SK-N-SH (cell line): ENCODE data around the gene IKZF1. TPM values are rescaled to one million over a fixed set of nuclear protein-coding genes. Genes with fewer than 3 reads are reported as not detected.

Experiments
- CTCF ChIA-PET: fragments of 300-600, 350-600 bp; formaldehyde crosslinking; extraction: SDS; loops from one replicate; lab custom pipeline; 2021; lab: Yijun Ruan, JAX
- POLR2A ChIA-PET: fragments of 350-600 bp; sonication (Branson Sonifier 250); formaldehyde crosslinking; extraction: SDS; loops from one replicate; lab custom pipeline; 2020; ENCODE audit warnings: antibody characterized with exemption, inconsistent platforms; lab: Yijun Ruan, JAX
- DNase-seq: peaks from one replicate; pipeline ENCODE4 v3.0.0; 2012
- H2AFZ ChIP-seq: fragments of 200-600 bp; sonication (generic); 2 replicates; pipeline ENCODE4 v1.8.1; 2016; ENCODE audit warnings: antibody characterized with exemption, mild to moderate bottlenecking, low read depth
- H3F3A ChIP-seq: fragments of 200-600 bp; sonication (generic); replicated peaks from 2 replicates; pipeline ENCODE3; 2016; ENCODE audit warnings: antibody characterized with exemption, mild to moderate bottlenecking; ENCODE audit not compliant: insufficient read depth
- H3K27ac ChIP-seq, 2 experiments: fragments of 200-500 bp in 1 of 2; fragments of 200-600 bp in 1 of 2; sonication (Bioruptor generic) in 1 of 2; sonication (generic), shearing (Covaris generic) in 1 of 2; 2 replicates each; pipeline versions ENCODE4 v1.5.1 to v1.6.1; 2014 to 2016; ENCODE audit warnings: low read depth in 2 of 2, inconsistent platforms in 1 of 2, low read length in 1 of 2, mild to moderate bottlenecking in 1 of 2, mixed read lengths in 1 of 2
- H3K27me3 ChIP-seq: fragments of 200-600 bp; sonication (generic), shearing (Covaris generic); 2 replicates; pipeline ENCODE4 v1.6.1; 2016; ENCODE audit warnings: mixed run types; ENCODE audit not compliant: insufficient read depth
- H3K36me3 ChIP-seq, 2 experiments: fragments of 200-500 bp in 1 of 2; fragments of 200-600 bp in 1 of 2; sonication (Bioruptor generic) in 1 of 2; sonication (generic) in 1 of 2; replicated peaks in 1 of 2; 2 replicates each; pipeline versions ENCODE3 to v1.5.1; 2014 to 2016; ENCODE audit warnings: low read length in 1 of 2, mild to moderate bottlenecking in 1 of 2; ENCODE audit not compliant: insufficient read depth in 2 of 2, control insufficient read depth in 1 of 2
- H3K4me1 ChIP-seq, 2 experiments: fragments of 200-500 bp in 1 of 2; fragments of 200-600 bp in 1 of 2; sonication (Bioruptor generic) in 1 of 2; sonication (generic), shearing (Covaris generic) in 1 of 2; 2 replicates each; pipeline versions ENCODE4 v1.5.1 to v1.6.1; 2014 to 2016; ENCODE audit warnings: low read depth in 1 of 2, low read length in 1 of 2, mixed run types in 1 of 2; ENCODE audit not compliant: insufficient read depth in 2 of 2, control insufficient read depth in 1 of 2
- H3K4me2 ChIP-seq: fragments of 200-600 bp; sonication (generic), shearing (Covaris generic); 2 replicates; pipeline ENCODE4 v1.6.1; 2017; ENCODE audit warnings: mixed run types
- H3K4me3 ChIP-seq, 2 experiments: fragments of 200-500 bp in 1 of 2; fragments of 200-600 bp in 1 of 2; sonication (Bioruptor generic) in 1 of 2; sonication (generic), shearing (Covaris generic) in 1 of 2; 2 replicates each; pipeline versions ENCODE4 v1.5.1 to v1.8.1; 2014 to 2016; ENCODE audit warnings: low read depth in 2 of 2, inconsistent platforms in 1 of 2, low read length in 1 of 2, mild to moderate bottlenecking in 1 of 2, mixed read lengths in 1 of 2, moderate library complexity in 1 of 2
- H3K79me2 ChIP-seq: fragments of 200-600 bp; sonication (generic); 2 replicates; pipeline ENCODE4 v1.8.1; 2017; ENCODE audit warnings: mild to moderate bottlenecking; ENCODE audit not compliant: insufficient read depth
- H3K9ac ChIP-seq: fragments of 200-600 bp; sonication (generic); 2 replicates; pipeline ENCODE4 v1.6.1; 2017; ENCODE audit warnings: mixed run types
- H3K9me2 ChIP-seq: fragments of 200-600 bp; sonication (generic); 2 replicates; pipeline ENCODE4 v1.6.1; 2017; ENCODE audit warnings: mixed run types
- H3K9me3 ChIP-seq: fragments of 200-600 bp; sonication (generic); 2 replicates; pipeline ENCODE4 v1.6.1; 2017; ENCODE audit warnings: mixed run types, mild to moderate bottlenecking, moderate library complexity
- H4K20me1 ChIP-seq: fragments of 200-600 bp; sonication (generic); 2 replicates; pipeline ENCODE4 v1.6.1; 2017; ENCODE audit warnings: mild to moderate bottlenecking, mixed run types; ENCODE audit not compliant: insufficient read depth
- FOXJ3 ChIP-seq: sonication (generic); formaldehyde crosslinking; IDR thresholded peaks from 2 replicates; pipeline ENCODE4 v1.5.1; 2020; ENCODE audit warnings: mild to moderate bottlenecking, missing genetic modification reagents
- TEAD4 ChIP-seq: IDR thresholded peaks from 2 replicates; pipeline ENCODE4 v1.4.0; 2012; ENCODE audit warnings: mild to moderate bottlenecking, borderline replicate concordance; ENCODE audit not compliant: insufficient read depth
- WGBS: methylation state at CpG from one replicate; pipeline ENCODE4 v1.1.6; 2017; ENCODE audit warnings: low lambda C conversion rate; 5-methylcytosine and 5-hydroxymethylcytosine counted together
- polyA plus RNA-seq, 3 experiments: library from polyadenylated mRNA; depleted of rRNA; stranded (reverse); fragments of >200 nt; gene quantifications; 2 replicates each; pipeline ENCODE4 v1.2.3, GENCODE V29; 2012
- small RNA-seq, 7 experiments: library from RNA; depleted of rRNA; stranded (forward); fragments of <200 nt; gene quantifications; one replicate each; pipeline ENCODE3, GENCODE V24; 2012

IKZF1 gene
- polyA plus RNA-seq, 1 of the 3 experiments (the other 2 are of a cell fraction) = not detected

- CTCF ChIA-PET = interaction anchor here (1.3 to 3.8 kb wide), 5 partner anchors 13 to 245 kb away, joined by 3 to 19 read pairs (median 6); no protein-coding TSS in a partner anchor
- H3K79me2 ChIP-seq = peaks cover 25% of the 10 kb centered on the region; the same call in 1 of the 2 replicates
- H3K36me3 ChIP-seq = peaks cover 15 to 18% of the 10 kb centered on the region in 2 experiments
- peak overlapping the region; percentile 93 for H3K4me2 ChIP-seq
- no peaks in the 10 kb centered on the region for H3K9me3 ChIP-seq
- peaks cover 8% of the 10 kb centered on the region for H3K27me3 ChIP-seq
- 45% methylated on average over 32 of the region's 32 CpGs for WGBS
- peaks cover 0 to 20% of the 10 kb centered on the region in 2 experiments; a peak in 2 of 4 replicates for H3K4me1 ChIP-seq
- H3K9ac ChIP-seq = peak overlapping the region; percentile 71; the same call in 1 of the 2 replicates
- no peaks in the 10 kb centered on the region for H3F3A ChIP-seq
- H3K27ac ChIP-seq = peak overlapping the region; percentile 21 to 74; a peak in 3 of 4 replicates
- H3K4me3 ChIP-seq = peak overlapping the region; percentile 77 to 85
- peak overlapping the region; percentile 98 for H2AFZ ChIP-seq
- POLR2A ChIA-PET = interaction anchor here (1.0 to 1.7 kb wide), 3 partner anchors 24 to 110 kb away, joined by 3 to 6 read pairs (median 5); no protein-coding TSS in a partner anchor
- no peaks in the 10 kb centered on the region for H4K20me1 ChIP-seq
- DNase-seq = peak; percentile 69
- no peaks in the 10 kb centered on the region for H3K9me2 ChIP-seq
- TF ChIP-seq FOXJ3 (CRISPR knock-in tag) (peak; percentile 50; the same call in 1 of the 2 replicates), TEAD4 (no peak)
Observed at GRCh38 chr7:50450590-50451032, 146.1 kb downstream of the IKZF1 start.

Small RNA genes lying within 50 kb of the gene (small RNA-seq; reads per million reads assigned to genes)
- gene RNU6-1091P = 0 reads per million in 7 experiments

Other genes with a start within 250 kb of the IKZF1 start
- gene ZPBP, start 211.5 kb upstream of the IKZF1 start, polyA plus RNA-seq (2012; rRNA removed) = not detected in 2 replicates
- 6.7 and 8.6 TPM in 2 replicates for gene FIGNL1, start 145.6 kb downstream of the IKZF1 start, polyA plus RNA-seq (2012; rRNA removed)